Natural killer cell treated with Interleukin-12 subunit alpha and Interleukin-12 subunit beta and Interleukin-15 and Interleukin-18, amount 100 ng/mL, for 72 hours (primary cell): Measurements from ENCODE around the gene LRR1. TPM values are rescaled to one million over a fixed set of nuclear protein-coding genes. Genes with fewer than 3 reads are reported as not detected.
"Not testable (repeated sequence)": the region's sequence is repeated elsewhere in the genome, so short reads cannot be mapped to it uniquely, and the experiment has no call there.

Source experiments
- ATAC-seq, 2 donors: fragments of 150-1000 bp; cut with Tn5 transposase in 1 of 2; sonication (Bioruptor Pico), chemical (Tn5 transposase) in 1 of 2; 2 replicates each; pipeline ENCODE4 v1.10.0; 2021
- DNase-seq: peaks from one replicate; pipeline ENCODE4 v3.0.0; 2022; ENCODE audit warnings: low spot score
- H3K27ac Mint-ChIP-seq, 2 donors: 1 replicate in 1 of 2; 2 replicates in 1 of 2; pipeline ENCODE4 v1.8.0; 2022; ENCODE audit warnings: mixed read lengths in 2 of 2, mild to moderate bottlenecking in 1 of 2, moderate library complexity in 1 of 2
- H3K27me3 Mint-ChIP-seq, 2 donors: 1 replicate in 1 of 2; 2 replicates in 1 of 2; pipeline ENCODE4 v1.8.0; 2022; ENCODE audit warnings: mixed read lengths in 2 of 2
- H3K36me3 Mint-ChIP-seq: one replicate; pipeline ENCODE4 v1.8.0; 2022; ENCODE audit warnings: mixed read lengths
- H3K4me1 Mint-ChIP-seq, 2 donors: 1 replicate in 1 of 2; 2 replicates in 1 of 2; pipeline ENCODE4 v1.8.0; 2022; ENCODE audit warnings: low read depth in 2 of 2, mixed read lengths in 2 of 2, mild to moderate bottlenecking in 1 of 2
- H3K4me3 Mint-ChIP-seq: one replicate; pipeline ENCODE4 v1.8.0; 2022; ENCODE audit warnings: mixed read lengths
- H3K9me3 Mint-ChIP-seq: 2 replicates; pipeline ENCODE4 v1.8.0; 2022; ENCODE audit warnings: mixed read lengths
- total RNA-seq, 2 donors: library from RNA; stranded (reverse); gene quantifications; one replicate each; pipeline ENCODE4 v1.2.3, GENCODE V29; 2022

Gene LRR1
- total RNA-seq, 2 donors from 2014 or later, result 28.7 to 48.4 TPM

- ATAC-seq (no peak), DNase-seq (no peak)
- Mint-ChIP-seq H3K4me1 (peaks cover 48 to 51% of the 10 kb centered on the region in 2 donors), H3K27me3 (no peaks in the 10 kb centered on the region), H3K9me3 (no peaks in the 10 kb centered on the region), H3K27ac (peak overlapping the region; percentile 3 to 57), H3K4me3 (peak overlapping the region; percentile 41), H3K36me3 (peaks cover 38% of the 10 kb centered on the region)
These were observed 17.3 kb upstream of the LRR1 start for GRCh38 chr14:49581209-49582112.

GRCh38 chr14:49582113-49582977 is 16.4 kb upstream of the LRR1 start:
- peak overlapping the region; percentile 41 for H3K4me3 Mint-ChIP-seq
- H3K27ac Mint-ChIP-seq, result peak overlapping the region; percentile 3 to 57
- H3K9me3 Mint-ChIP-seq, result no peaks in the 10 kb centered on the region
- H3K36me3 Mint-ChIP-seq, result peaks cover 38% of the 10 kb centered on the region
- ATAC-seq (no peak), DNase-seq (no peak)
- no peaks in the 10 kb centered on the region for H3K27me3 Mint-ChIP-seq
- H3K4me1 Mint-ChIP-seq, result peaks cover 52 to 59% of the 10 kb centered on the region in 2 donors

GRCh38 chr14:49583629-49584028 is 15.1 kb upstream of the LRR1 start:
- H3K4me1 Mint-ChIP-seq, result peaks cover 52 to 59% of the 10 kb centered on the region in 2 donors
- H3K9me3 Mint-ChIP-seq, result no peaks in the 10 kb centered on the region
- H3K27ac Mint-ChIP-seq, result peak overlapping the region; percentile 98 to 99
- no peaks in the 10 kb centered on the region for H3K27me3 Mint-ChIP-seq
- peaks cover 31% of the 10 kb centered on the region for H3K36me3 Mint-ChIP-seq
- no peak for DNase-seq
- peak overlapping the region; percentile 92 for H3K4me3 Mint-ChIP-seq
- ATAC-seq, result no peak

GRCh38 chr14:49584058-49584457 is 14.7 kb upstream of the LRR1 start:
- peaks cover 31% of the 10 kb centered on the region for H3K36me3 Mint-ChIP-seq
- H3K27me3 Mint-ChIP-seq, result no peaks in the 10 kb centered on the region
- peak overlapping the region; percentile 98 to 99 for H3K27ac Mint-ChIP-seq
- ATAC-seq (no peak), DNase-seq (no peak)
- H3K4me1 Mint-ChIP-seq, result peaks cover 52 to 59% of the 10 kb centered on the region in 2 donors
- H3K4me3 Mint-ChIP-seq, result peak overlapping the region; percentile 92
- H3K9me3 Mint-ChIP-seq, result no peaks in the 10 kb centered on the region

GRCh38 chr14:49584981-49585640 is 13.6 kb upstream of the LRR1 start:
- peaks cover 45 to 54% of the 10 kb centered on the region in 2 donors for H3K4me1 Mint-ChIP-seq
- H3K27ac Mint-ChIP-seq, result peak overlapping the region; percentile 98 to 99
- ATAC-seq, DNase-seq, H3K27me3 Mint-ChIP-seq, H3K9me3 Mint-ChIP-seq: not testable (repeated sequence)
- peaks cover 31% of the 10 kb centered on the region for H3K36me3 Mint-ChIP-seq
- H3K4me3 Mint-ChIP-seq, result peak overlapping the region; percentile 92

GRCh38 chr14:49585803-49586672 is 12.7 kb upstream of the LRR1 start, which contains the start of gene RPS29:
Gene RPS29, minus strand, starts transcription at chr14:49586380. Its CDS starts 34 bp downstream, at chr14:49586346.
- Mint-ChIP-seq H3K4me1 (peaks cover 42 to 50% of the 10 kb centered on the region in 2 donors), H3K9me3 (no peaks in the 10 kb centered on the region), H3K36me3 (peaks cover 31% of the 10 kb centered on the region), H3K27me3 (no peaks in the 10 kb centered on the region), H3K4me3 (peak within 1 kb of the TSS; percentile 92), H3K27ac (peak within 1 kb of the TSS; percentile 98 to 99)
- peak; percentile 97 for DNase-seq
- peak; percentile 93 to 96 for ATAC-seq

- ATAC-seq (peak; percentile 45 to 60), DNase-seq (no peak)
- H3K9me3 Mint-ChIP-seq, result no peaks in the 10 kb centered on the region
- H3K27ac Mint-ChIP-seq, result peak overlapping the region; percentile 98 to 99
- peak overlapping the region; percentile 92 for H3K4me3 Mint-ChIP-seq
- H3K27me3 Mint-ChIP-seq, result no peaks in the 10 kb centered on the region
- peaks cover 31% of the 10 kb centered on the region for H3K36me3 Mint-ChIP-seq
- peaks cover 34 to 41% of the 10 kb centered on the region in 2 donors for H3K4me1 Mint-ChIP-seq
These were observed 11.9 kb upstream of the LRR1 start for GRCh38 chr14:49586673-49587460.

- H3K4me3 Mint-ChIP-seq, result no peak overlapping the region
- H3K27me3 Mint-ChIP-seq, result no peaks in the 10 kb centered on the region
- peaks cover 12% of the 10 kb centered on the region for H3K36me3 Mint-ChIP-seq
- H3K27ac Mint-ChIP-seq, result no peak overlapping the region
- ATAC-seq (no peak), DNase-seq (no peak)
- no peaks in the 10 kb centered on the region for H3K9me3 Mint-ChIP-seq
- H3K4me1 Mint-ChIP-seq, result peaks cover 17 to 22% of the 10 kb centered on the region in 2 donors
These were observed 9.4 kb upstream of the LRR1 start for GRCh38 chr14:49589387-49589786.

- H3K4me3 Mint-ChIP-seq, result no peak overlapping the region
- H3K27ac Mint-ChIP-seq, result no peak overlapping the region
- no peaks in the 10 kb centered on the region for H3K36me3 Mint-ChIP-seq
- peaks cover 0 to under 1% of the 10 kb centered on the region in 2 donors for H3K4me1 Mint-ChIP-seq
- no peaks in the 10 kb centered on the region for H3K9me3 Mint-ChIP-seq
- no peaks in the 10 kb centered on the region for H3K27me3 Mint-ChIP-seq
- ATAC-seq, result no peak
- DNase-seq, result no peak
These were observed 5.7 kb upstream of the LRR1 start for GRCh38 chr14:49593016-49593415.

- Mint-ChIP-seq H3K27me3 (no peaks in the 10 kb centered on the region), H3K9me3 (no peaks in the 10 kb centered on the region), H3K27ac (no peak overlapping the region), H3K4me1 (peaks cover 0 to 3% of the 10 kb centered on the region in 2 donors), H3K4me3 (no peak overlapping the region), H3K36me3 (no peaks in the 10 kb centered on the region)
- ATAC-seq (no peak), DNase-seq (no peak)
These were observed 4.2 kb upstream of the LRR1 start for GRCh38 chr14:49594347-49595091.

- H3K27ac Mint-ChIP-seq, result peak overlapping the region; percentile 99
- ATAC-seq, result peak; percentile 1
- H3K4me3 Mint-ChIP-seq, result peak overlapping the region; percentile 94
- H3K4me1 Mint-ChIP-seq, result peaks cover 5 to 11% of the 10 kb centered on the region in 2 donors
- DNase-seq, result no peak
- H3K36me3 Mint-ChIP-seq, result peaks cover 5% of the 10 kb centered on the region
- H3K27me3 Mint-ChIP-seq, result no peaks in the 10 kb centered on the region
- H3K9me3 Mint-ChIP-seq, result no peaks in the 10 kb centered on the region
These were observed 603 bp upstream of the LRR1 start for GRCh38 chr14:49598189-49598484.

GRCh38 chr14:49607583-49607982 is 8.8 kb downstream of the LRR1 start:
- peaks cover 12% of the 10 kb centered on the region for H3K36me3 Mint-ChIP-seq
- H3K9me3 Mint-ChIP-seq, result no peaks in the 10 kb centered on the region
- no peak overlapping the region for H3K27ac Mint-ChIP-seq
- no peak overlapping the region for H3K4me3 Mint-ChIP-seq
- DNase-seq (no peak), ATAC-seq (no peak)
- peaks cover 11% of the 10 kb centered on the region in 2 donors for H3K4me1 Mint-ChIP-seq
- H3K27me3 Mint-ChIP-seq, result no peaks in the 10 kb centered on the region
